ENCODE results near the gene STK32C. TPM values are rescaled to one million over a fixed set of nuclear protein-coding genes. Genes with fewer than 3 reads are reported as not detected.

Gene STK32C
- total and polyA plus RNA-seq, 10 of the 15 experiments (the other 5 are each of a cell fraction or from before 2014, with no cell fraction given): 1.5 to 18.1 (median 6.4) TPM

DNA sequence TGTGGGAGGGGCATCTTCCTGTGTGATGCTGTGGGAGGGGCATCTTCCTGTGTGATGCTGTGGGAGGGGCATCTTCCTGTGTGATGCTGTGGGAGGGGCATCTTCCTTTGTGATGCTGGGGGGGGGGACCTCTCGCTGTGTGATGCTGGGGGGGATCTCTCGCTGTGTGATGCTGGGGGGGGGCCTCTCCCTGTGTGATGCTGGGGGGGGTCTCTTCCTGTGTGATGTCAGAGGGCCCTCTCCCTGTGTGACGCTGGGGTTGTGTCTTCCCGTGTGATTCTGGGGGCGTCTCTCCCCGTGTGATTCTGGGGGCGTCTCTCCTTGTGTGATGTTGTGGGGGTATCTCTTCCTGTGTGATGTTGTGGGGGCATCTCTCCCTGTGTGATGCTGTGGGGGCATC lies 148.9 kb downstream of the STK32C start (continued):
- no peak for TF ChIP-seq EZH2 (IDR thresholded peaks at IDR 0.05; ENCODE audit: borderline replicate concordance, control insufficient read depth, low read depth, low read length)

- Histone ChIP-seq H3K9ac (ENCODE audit: control insufficient read depth, insufficient read depth, low read length) (no peak overlapping the region), H3K4me2 (ENCODE audit: control insufficient read depth, insufficient read depth) (no peak overlapping the region), H3K4me3 (no peak overlapping the region), H3K36me3 (ENCODE audit: control insufficient read depth in 2 of 2, insufficient read depth in 2 of 2, low read length in 1 of 2) (no peaks in the 10 kb centered on the region), H3K79me2 (ENCODE audit: control insufficient read depth, insufficient read depth, low read length) (no peaks in the 10 kb centered on the region), H3K4me1 (ENCODE audit: control insufficient read depth, insufficient read depth, low read length) (peaks cover 3% of the 10 kb centered on the region; the same call in 1 of the 2 replicates), H3K27ac (ENCODE audit: control insufficient read depth, insufficient read depth) (no peak overlapping the region), H4K20me1 (ENCODE audit: control insufficient read depth, insufficient read depth) (no peaks in the 10 kb centered on the region), H3K27me3 (replicated peaks in 1 of 2; ENCODE audit: control insufficient read depth in 2 of 2, insufficient read depth in 2 of 2, low read length in 1 of 2) (no peaks in the 10 kb centered on the region), H2AFZ (ENCODE audit: control insufficient read depth, low read depth, low read length) (no peak overlapping the region), H3K9me3 (replicated peaks; ENCODE audit: control insufficient read depth, insufficient read depth, low read length) (no peaks in the 10 kb centered on the region)
- no TSS peak for BruUV-seq (replicated peaks)
- ChIA-PET POLR2A (no interaction called here), SMC1A (ENCODE audit: uncharacterized antibody, unreplicated experiment) (no interaction called here), CTCF (no interaction called here), RAD21 (ENCODE audit: unreplicated experiment) (no interaction called here)
- ATAC-seq (no peak), DNase-seq (ENCODE audit: low read depth, low spot score) (no peak), FAIRE-seq (no peak)
- TF ChIP-seq TARDBP (IDR thresholded peaks at IDR 0.05; ENCODE audit: borderline replicate concordance) (no peak), PML (IDR thresholded peaks at IDR 0.05; ENCODE audit: low read length) (no peak), BCL11A (IDR thresholded peaks at IDR 0.05; ENCODE audit: low read depth, low read length) (no peak), ZNF217 (IDR thresholded peaks at IDR 0.05) (no peak), ZNF622 (IDR thresholded peaks at IDR 0.05) (no peak), CHD2 (IDR thresholded peaks at IDR 0.05; ENCODE audit: borderline replicate concordance, low read depth, low read length) (no peak), IKZF2 (IDR thresholded peaks at IDR 0.05) (no peak), SREBF2 (IDR thresholded peaks at IDR 0.05; ENCODE audit: low read length) (no peak), HDAC2 (IDR thresholded peaks at IDR 0.05) (no peak), SIN3A (IDR thresholded peaks at IDR 0.05; ENCODE audit: low read depth, low read length) (no peak)
- TF ChIP-seq, protein P1, sequence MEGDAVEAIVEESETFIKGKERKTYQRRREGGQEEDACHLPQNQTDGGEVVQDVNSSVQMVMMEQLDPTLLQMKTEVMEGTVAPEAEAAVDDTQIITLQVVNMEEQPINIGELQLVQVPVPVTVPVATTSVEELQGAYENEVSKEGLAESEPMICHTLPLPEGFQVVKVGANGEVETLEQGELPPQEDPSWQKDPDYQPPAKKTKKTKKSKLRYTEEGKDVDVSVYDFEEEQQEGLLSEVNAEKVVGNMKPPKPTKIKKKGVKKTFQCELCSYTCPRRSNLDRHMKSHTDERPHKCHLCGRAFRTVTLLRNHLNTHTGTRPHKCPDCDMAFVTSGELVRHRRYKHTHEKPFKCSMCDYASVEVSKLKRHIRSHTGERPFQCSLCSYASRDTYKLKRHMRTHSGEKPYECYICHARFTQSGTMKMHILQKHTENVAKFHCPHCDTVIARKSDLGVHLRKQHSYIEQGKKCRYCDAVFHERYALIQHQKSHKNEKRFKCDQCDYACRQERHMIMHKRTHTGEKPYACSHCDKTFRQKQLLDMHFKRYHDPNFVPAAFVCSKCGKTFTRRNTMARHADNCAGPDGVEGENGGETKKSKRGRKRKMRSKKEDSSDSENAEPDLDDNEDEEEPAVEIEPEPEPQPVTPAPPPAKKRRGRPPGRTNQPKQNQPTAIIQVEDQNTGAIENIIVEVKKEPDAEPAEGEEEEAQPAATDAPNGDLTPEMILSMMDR (IDR thresholded peaks at IDR 0.05 in 2 of 3, conservative IDR thresholded peaks at IDR 0.05 in 1 of 3; ENCODE audit: control insufficient read depth in 2 of 3, extremely low read depth in 1 of 3, insufficient read depth in 1 of 3, low read depth in 3 of 3, low read length in 3 of 3): no peak
- TF ChIP-seq, protein P2, sequence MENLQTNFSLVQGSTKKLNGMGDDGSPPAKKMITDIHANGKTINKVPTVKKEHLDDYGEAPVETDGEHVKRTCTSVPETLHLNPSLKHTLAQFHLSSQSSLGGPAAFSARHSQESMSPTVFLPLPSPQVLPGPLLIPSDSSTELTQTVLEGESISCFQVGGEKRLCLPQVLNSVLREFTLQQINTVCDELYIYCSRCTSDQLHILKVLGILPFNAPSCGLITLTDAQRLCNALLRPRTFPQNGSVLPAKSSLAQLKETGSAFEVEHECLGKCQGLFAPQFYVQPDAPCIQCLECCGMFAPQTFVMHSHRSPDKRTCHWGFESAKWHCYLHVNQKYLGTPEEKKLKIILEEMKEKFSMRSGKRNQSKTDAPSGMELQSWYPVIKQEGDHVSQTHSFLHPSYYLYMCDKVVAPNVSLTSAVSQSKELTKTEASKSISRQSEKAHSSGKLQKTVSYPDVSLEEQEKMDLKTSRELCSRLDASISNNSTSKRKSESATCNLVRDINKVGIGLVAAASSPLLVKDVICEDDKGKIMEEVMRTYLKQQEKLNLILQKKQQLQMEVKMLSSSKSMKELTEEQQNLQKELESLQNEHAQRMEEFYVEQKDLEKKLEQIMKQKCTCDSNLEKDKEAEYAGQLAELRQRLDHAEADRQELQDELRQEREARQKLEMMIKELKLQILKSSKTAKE (IDR thresholded peaks at IDR 0.05; ENCODE audit: low read depth, poor library complexity, severe bottlenecking): no peak
- TF ChIP-seq, protein P3, sequence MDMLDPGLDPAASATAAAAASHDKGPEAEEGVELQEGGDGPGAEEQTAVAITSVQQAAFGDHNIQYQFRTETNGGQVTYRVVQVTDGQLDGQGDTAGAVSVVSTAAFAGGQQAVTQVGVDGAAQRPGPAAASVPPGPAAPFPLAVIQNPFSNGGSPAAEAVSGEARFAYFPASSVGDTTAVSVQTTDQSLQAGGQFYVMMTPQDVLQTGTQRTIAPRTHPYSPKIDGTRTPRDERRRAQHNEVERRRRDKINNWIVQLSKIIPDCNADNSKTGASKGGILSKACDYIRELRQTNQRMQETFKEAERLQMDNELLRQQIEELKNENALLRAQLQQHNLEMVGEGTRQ (IDR thresholded peaks at IDR 0.05; ENCODE audit: borderline replicate concordance, low read depth, low read length): no peak
- in situ Hi-C loops (cut with MboI): no loop called here
- 50% methylated on average over 1 of the region's 2 CpGs for WGBS (ENCODE audit: insufficient coverage, insufficient replicate concordance, low lambda C conversion rate, missing lambda C conversion rate)
- intact Hi-C loops (cut with micrococcal nuclease; ENCODE audit: unreplicated experiment): no loop called here
Observed at GRCh38 chr10:132158122-132158741, 149.5 kb downstream of the STK32C start.

All from GM12878 (cell line).